IMR-90 (cell line): Measurements from ENCODE around the gene EML5. TPM values are rescaled to one million over a fixed set of nuclear protein-coding genes. Genes with fewer than 3 reads are reported as not detected.

Experiments used
- ATAC-seq: fragments of 200-7000 bp; cut with Tn5 transposase; 2 replicates; pipeline ENCODE4 v1.9.1; 2020; ENCODE audit warnings: low read depth, mild to moderate bottlenecking, moderate library complexity
- BruUV-seq: library from RNA; stranded (reverse); fragments of 400-500 nt; replicated peaks from 2 replicates; lab custom pipeline; 2021; lab: Mats Ljungman, UMichigan
- CTCF ChIA-PET: fragments of 300-600 bp; formaldehyde crosslinking; extraction: SDS; loops from one replicate; lab custom pipeline; 2021; ENCODE audit warnings: antibody characterized with exemption; lab: Yijun Ruan, JAX
- POLR2A ChIA-PET: fragments of 300-600 bp; sonication (Branson Sonifier 250); formaldehyde crosslinking; loops from one replicate; lab custom pipeline; 2022; ENCODE audit warnings: antibody characterized with exemption; ENCODE audit not compliant: unreplicated experiment; lab: Charles Lee
- DNase-seq: peaks from one replicate; pipeline ENCODE4 v3.0.0; 2013
- H2AFZ ChIP-seq: replicated peaks from 2 replicates; pipeline ENCODE3; 2013; ENCODE audit warnings: low read length, mild to moderate bottlenecking; ENCODE audit not compliant: poor library complexity
- H2AK5ac ChIP-seq: 2 replicates; pipeline ENCODE4 v1.6.1; 2013; ENCODE audit warnings: low read depth, low read length, inconsistent platforms
- H2AK9ac ChIP-seq: replicated peaks from 2 replicates; pipeline ENCODE3; 2013; ENCODE audit warnings: mild to moderate bottlenecking, low read depth, low read length, moderate library complexity; ENCODE audit not compliant: poor library complexity
- H2BK120ac ChIP-seq: 2 replicates; pipeline ENCODE4 v1.6.1; 2013; ENCODE audit warnings: low read depth, low read length, inconsistent platforms
- H2BK15ac ChIP-seq: 3 replicates; pipeline ENCODE4 v1.6.1; 2013; ENCODE audit warnings: low read depth, low read length, inconsistent platforms
- H2BK20ac ChIP-seq: 2 replicates; pipeline ENCODE4 v1.6.1; 2013; ENCODE audit warnings: low read depth, mild to moderate bottlenecking, inconsistent platforms, low read length, moderate library complexity
- H2BK5ac ChIP-seq: 2 replicates; pipeline ENCODE4 v1.6.1; 2013; ENCODE audit warnings: mild to moderate bottlenecking, low read depth, low read length, inconsistent platforms; ENCODE audit not compliant: poor library complexity, severe bottlenecking
- H3K14ac ChIP-seq: replicated peaks from 2 replicates; pipeline ENCODE4 v1.6.1; 2013; ENCODE audit warnings: low read depth, low read length, inconsistent platforms
- H3K18ac ChIP-seq: 2 replicates; pipeline ENCODE4 v1.6.1; 2013; ENCODE audit warnings: low read depth, low read length, control low read depth
- H3K23ac ChIP-seq: 2 replicates; pipeline ENCODE4 v1.6.1; 2013; ENCODE audit warnings: low read depth, low read length, inconsistent platforms
- H3K27ac ChIP-seq: 2 replicates; pipeline ENCODE4 v1.5.1; 2013; ENCODE audit warnings: mild to moderate bottlenecking, control low read depth, low read length; ENCODE audit not compliant: insufficient read depth
- H3K27me3 ChIP-seq: 2 replicates; pipeline ENCODE4 v1.6.1; 2013; ENCODE audit warnings: low read length; ENCODE audit not compliant: control insufficient read depth, insufficient read depth
- H3K36me3 ChIP-seq: 2 replicates; pipeline ENCODE4 v1.6.1; 2013; ENCODE audit warnings: low read length, mixed read lengths; ENCODE audit not compliant: control insufficient read depth, insufficient read depth
- H3K4ac ChIP-seq: 2 replicates; pipeline ENCODE4 v1.6.1; 2013; ENCODE audit warnings: low read depth, low read length, inconsistent platforms
- H3K4me1 ChIP-seq: 2 replicates; pipeline ENCODE4 v1.6.1; 2013; ENCODE audit warnings: low read length, mixed read lengths; ENCODE audit not compliant: control insufficient read depth, insufficient read depth
- H3K4me2 ChIP-seq: 2 replicates; pipeline ENCODE4 v1.6.1; 2013; ENCODE audit warnings: low read depth, mild to moderate bottlenecking, control low read depth, low read length, moderate library complexity
- H3K4me3 ChIP-seq: 2 replicates; pipeline ENCODE4 v1.5.1; 2013; ENCODE audit warnings: low read depth, mild to moderate bottlenecking, control low read depth, low read length, moderate library complexity; ENCODE audit not compliant: insufficient read depth
- H3K56ac ChIP-seq: 2 replicates; pipeline ENCODE4 v1.6.1; 2013; ENCODE audit warnings: low read length, inconsistent platforms; ENCODE audit not compliant: insufficient read depth; ENCODE audit errors: extremely low read depth
- H3K79me1 ChIP-seq, 2 experiments: 2 replicates each; pipeline ENCODE4 v1.6.1; 2013; ENCODE audit warnings: low read length in 2 of 2, inconsistent platforms in 1 of 2, low read depth in 1 of 2
- H3K9ac ChIP-seq: 2 replicates; pipeline ENCODE4 v1.6.1; 2013; ENCODE audit warnings: low read depth, low read length, control low read depth
- H3K9me1 ChIP-seq: 2 replicates; pipeline ENCODE4 v1.6.1; 2013; ENCODE audit warnings: low read length, inconsistent platforms; ENCODE audit not compliant: insufficient read depth
- H3K9me3 ChIP-seq: 2 replicates; pipeline ENCODE4 v1.6.1; 2013; ENCODE audit warnings: low read length; ENCODE audit not compliant: control insufficient read depth, insufficient read depth
- H4K20me1 ChIP-seq: 2 replicates; pipeline ENCODE4 v1.6.1; 2013; ENCODE audit warnings: low read length, inconsistent platforms; ENCODE audit not compliant: insufficient read depth
- H4K5ac ChIP-seq: 2 replicates; pipeline ENCODE4 v1.6.1; 2013; ENCODE audit warnings: mild to moderate bottlenecking, low read depth, low read length, control low read depth
- H4K8ac ChIP-seq, 2 experiments: 2 replicates each; pipeline ENCODE4 v1.6.1; 2013; ENCODE audit warnings: low read depth in 2 of 2, low read length in 2 of 2, control low read depth in 1 of 2, inconsistent platforms in 1 of 2
- H4K91ac ChIP-seq: 2 replicates; pipeline ENCODE4 v1.6.1; 2013; ENCODE audit warnings: low read depth, low read length, inconsistent platforms; ENCODE audit not compliant: insufficient read depth
- BHLHE40 ChIP-seq: fragments of 150-350 bp; IDR thresholded peaks from 2 replicates; pipeline ENCODE4 v1.6.1; 2016; ENCODE audit warnings: mild to moderate bottlenecking, low read depth, low read length
- CEBPB ChIP-seq: IDR thresholded peaks from 2 replicates; pipeline ENCODE4 v1.6.1; 2012; ENCODE audit warnings: low read depth, low read length, improper control_type of control experiment
- ELK1 ChIP-seq: fragments of 150-350 bp; IDR thresholded peaks from 2 replicates; pipeline ENCODE4 v1.6.1; 2016; ENCODE audit warnings: low read depth, mild to moderate bottlenecking, low read length, moderate library complexity, borderline replicate concordance
- FOS ChIP-seq: fragments of 150-350 bp; IDR thresholded peaks from 2 replicates; pipeline ENCODE4 v1.6.1; 2016; ENCODE audit warnings: low read depth, low read length
- NFE2L2 ChIP-seq: fragments of 150-350 bp; IDR thresholded peaks from 2 replicates; pipeline ENCODE4 v1.6.1; 2016; ENCODE audit warnings: low read depth, mild to moderate bottlenecking, low read length
- POLR2A ChIP-seq: IDR thresholded peaks from 2 replicates; pipeline ENCODE4 v1.6.1; 2012; ENCODE audit warnings: mild to moderate bottlenecking, low read depth, low read length
- RAD21 ChIP-seq: IDR thresholded peaks from 2 replicates; pipeline ENCODE4 v1.6.1; 2012; ENCODE audit warnings: low read length, improper control_type of control experiment
- RFX5 ChIP-seq: IDR thresholded peaks from 2 replicates; pipeline ENCODE4 v1.8.0; 2012; ENCODE audit warnings: low read depth, mild to moderate bottlenecking, low read length, moderate library complexity
- dilution Hi-C: fragments of 300-500 bp; cut with HindIII; formaldehyde crosslinking; loops from one replicate; pipeline ENCODE4 v1.14.3; 2018; ENCODE audit warnings: low sequenced_read_pairs; ENCODE audit not compliant: unreplicated experiment
- in situ Hi-C: fragments of 300-500 bp; cut with MboI; formaldehyde crosslinking; loops from 3 replicates; pipeline ENCODE4 v1.14.3; 2019; ENCODE audit warnings: low sequenced_read_pairs, inconsistent platforms, mixed read lengths
- intact Hi-C: fragments of 100-400 bp; cut with micrococcal nuclease; formaldehyde crosslinking; loops from 2 replicates; pipeline ENCODE4 v1.10.0; 2022
- polyA plus RNA-seq, 3 experiments: library from polyadenylated mRNA; depleted of rRNA; stranded (reverse); fragments of >200 nt; gene quantifications; 2 replicates each; pipeline ENCODE4 v1.2.3, GENCODE V29; 2012; ENCODE audit warnings: low replicate concordance in 1 of 3
- total RNA-seq: library from RNA; depleted of rRNA; stranded (reverse); fragments of >200 nt; gene quantifications from 2 replicates; pipeline ENCODE4 v1.2.3, GENCODE V29; 2012
- TF ChIP-seq, protein P1 (sequence below): conservative IDR thresholded peaks from 2 replicates; pipeline ENCODE4 v1.5.1; 2012; ENCODE audit warnings: mild to moderate bottlenecking, low read depth, low read length, improper control_type of control experiment

Gene EML5
- total and polyA plus RNA-seq, 2 of the 4 experiments (the other 2 are of a cell fraction): 8.1 to 22.2 TPM

DNA sequence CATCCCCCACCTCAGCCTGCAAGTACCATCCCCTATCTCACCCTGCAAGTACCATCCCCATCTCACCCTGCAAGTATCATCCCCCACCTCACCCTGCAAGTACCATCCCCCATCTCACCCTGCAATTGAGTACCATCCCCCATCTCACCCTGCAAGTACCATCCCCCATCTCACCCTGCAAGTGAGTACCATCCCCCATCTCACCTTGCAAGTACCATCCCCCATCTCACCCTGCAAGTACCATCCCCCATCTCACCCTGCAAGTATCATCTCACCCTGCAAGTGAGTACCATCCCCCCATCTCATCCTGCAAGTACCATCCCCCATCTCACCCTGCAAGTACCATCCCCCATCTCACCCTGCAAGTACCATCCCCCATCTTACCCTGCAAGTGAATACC, 184.9 kb downstream of the EML5 start:
- in situ Hi-C loops: no loop called here
- intact Hi-C loops: no loop called here
- dilution Hi-C loops: no loop called here

More for the DNA sequence above, 184.9 kb downstream of the EML5 start:
- Histone ChIP-seq H3K27me3 (no peaks in the 10 kb centered on the region), H3K4me1 (0 out of 2 replicates have a peak, but pooled peaks cover under 1% of the 10 kb centered on the region), H2BK15ac (no peak overlapping the region), H2BK5ac (no peak overlapping the region), H3K79me1 (peaks cover 17 to 34% of the 10 kb centered on the region in 2 experiments), H3K4me2 (no peak overlapping the region), H3K14ac (no peak overlapping the region), H3K56ac (no peak overlapping the region), H3K9ac (no peak overlapping the region), H2AK5ac (no peak overlapping the region), H2AFZ (no peak overlapping the region), H2BK20ac (no peak overlapping the region), H3K27ac (no peak overlapping the region), H3K4me3 (no peak overlapping the region), H3K4ac (no peak overlapping the region), H3K36me3 (peaks cover 51% of the 10 kb centered on the region), H3K23ac (no peak overlapping the region), H4K20me1 (peaks cover 14% of the 10 kb centered on the region), H2BK120ac (no peak overlapping the region), H3K9me1 (peaks cover 9% of the 10 kb centered on the region), H4K91ac (no peak overlapping the region), H4K8ac (no peak overlapping the region), H4K5ac (no peak overlapping the region), H3K18ac (no peak overlapping the region), H3K9me3 (no peaks in the 10 kb centered on the region), H2AK9ac (no peak overlapping the region)
- DNase-seq (no peak), ATAC-seq (no peak)
- POLR2A ChIA-PET: no interaction called here
- no peak for TF ChIP-seq FOS
- TF ChIP-seq, protein P1, sequence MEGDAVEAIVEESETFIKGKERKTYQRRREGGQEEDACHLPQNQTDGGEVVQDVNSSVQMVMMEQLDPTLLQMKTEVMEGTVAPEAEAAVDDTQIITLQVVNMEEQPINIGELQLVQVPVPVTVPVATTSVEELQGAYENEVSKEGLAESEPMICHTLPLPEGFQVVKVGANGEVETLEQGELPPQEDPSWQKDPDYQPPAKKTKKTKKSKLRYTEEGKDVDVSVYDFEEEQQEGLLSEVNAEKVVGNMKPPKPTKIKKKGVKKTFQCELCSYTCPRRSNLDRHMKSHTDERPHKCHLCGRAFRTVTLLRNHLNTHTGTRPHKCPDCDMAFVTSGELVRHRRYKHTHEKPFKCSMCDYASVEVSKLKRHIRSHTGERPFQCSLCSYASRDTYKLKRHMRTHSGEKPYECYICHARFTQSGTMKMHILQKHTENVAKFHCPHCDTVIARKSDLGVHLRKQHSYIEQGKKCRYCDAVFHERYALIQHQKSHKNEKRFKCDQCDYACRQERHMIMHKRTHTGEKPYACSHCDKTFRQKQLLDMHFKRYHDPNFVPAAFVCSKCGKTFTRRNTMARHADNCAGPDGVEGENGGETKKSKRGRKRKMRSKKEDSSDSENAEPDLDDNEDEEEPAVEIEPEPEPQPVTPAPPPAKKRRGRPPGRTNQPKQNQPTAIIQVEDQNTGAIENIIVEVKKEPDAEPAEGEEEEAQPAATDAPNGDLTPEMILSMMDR: no peak
- no peak for TF ChIP-seq ELK1
- no peak for TF ChIP-seq BHLHE40
- no peak for TF ChIP-seq RFX5
- TF ChIP-seq POLR2A: no peak
- TF ChIP-seq RAD21: no peak
- no peak for TF ChIP-seq NFE2L2
- no peak for TF ChIP-seq CEBPB
- BruUV-seq: no TSS peak
- CTCF ChIA-PET: no interaction called here
